CD14-positive monocyte (primary cell): ENCODE data around the gene XAB2. TPM values are rescaled to one million over a fixed set of nuclear protein-coding genes. Genes with fewer than 3 reads are reported as not detected.
A peak's percentile ranks its signal among the peaks of the same experiment; 100 is the strongest.

Source experiments
- DNase-seq, 3 donors: peaks; one replicate each; pipeline ENCODE4 v3.0.0-alpha.2; 2011 to 2022
- H2AFZ ChIP-seq: 2 replicates; pipeline ENCODE4 v1.6.0; 2012; ENCODE audit warnings: mild to moderate bottlenecking, low read depth, low read length, inconsistent platforms; ENCODE audit not compliant: insufficient read depth, poor library complexity, severe bottlenecking
- H3K27ac ChIP-seq, 2 donors: 1 replicate in 1 of 2; 2 replicates in 1 of 2; pipeline ENCODE4 v1.5.1; 2012 to 2013; ENCODE audit warnings: low read length in 2 of 2, control low read depth in 1 of 2, inconsistent platforms in 1 of 2, low read depth in 1 of 2, mild to moderate bottlenecking in 1 of 2
- H3K27me3 ChIP-seq, 2 donors: one replicate each; pipeline versions ENCODE4 v1.6.0 to v1.6.1; 2011 to 2013; ENCODE audit warnings: low read length in 2 of 2; ENCODE audit not compliant: control insufficient read depth in 2 of 2, insufficient read depth in 2 of 2
- H3K36me3 ChIP-seq, 2 donors: replicated peaks in 1 of 2; 1 replicate in 1 of 2; 2 replicates in 1 of 2; pipeline versions ENCODE4 v1.5.1 to v1.6.1; 2012 to 2013; ENCODE audit warnings: low read length in 2 of 2, control low read depth in 1 of 2, inconsistent platforms in 1 of 2, mild to moderate bottlenecking in 1 of 2; ENCODE audit not compliant: insufficient read depth in 2 of 2, control insufficient read depth in 1 of 2
- H3K4me1 ChIP-seq, 2 donors: 1 replicate in 1 of 2; 2 replicates in 1 of 2; pipeline versions ENCODE4 v1.5.1 to v1.6.1; 2012 to 2013; ENCODE audit warnings: low read length in 2 of 2, control low read depth in 1 of 2, inconsistent platforms in 1 of 2, mild to moderate bottlenecking in 1 of 2, moderate library complexity in 1 of 2; ENCODE audit not compliant: insufficient read depth in 2 of 2, control insufficient read depth in 1 of 2
- H3K4me2 ChIP-seq: replicated peaks from 2 replicates; pipeline ENCODE3; 2012; ENCODE audit warnings: low read length, moderate library complexity, mild to moderate bottlenecking; ENCODE audit not compliant: poor library complexity, severe bottlenecking; ENCODE audit errors: extremely low read depth
- H3K4me3 ChIP-seq, 3 experiments: fragments of 200-600 bp in 1 of 3; sonication (generic) in 1 of 3; replicated peaks in 1 of 3; 1 replicate in 2 of 3; 2 replicates in 1 of 3; pipeline ENCODE4 v1.5.1; 2011 to 2013; ENCODE audit warnings: low read length in 3 of 3, mild to moderate bottlenecking in 3 of 3, control low read depth in 2 of 3, low read depth in 2 of 3, inconsistent platforms in 1 of 3, moderate library complexity in 1 of 3
- H3K79me2 ChIP-seq: 2 replicates; pipeline ENCODE4 v1.6.0; 2012; ENCODE audit warnings: mild to moderate bottlenecking, control low read depth, inconsistent platforms, low read length, moderate library complexity; ENCODE audit not compliant: insufficient read depth
- H3K9ac ChIP-seq: 2 replicates; pipeline ENCODE4 v1.6.0; 2017; ENCODE audit warnings: low read length, mild to moderate bottlenecking; ENCODE audit not compliant: insufficient read depth, poor library complexity, severe bottlenecking
- H3K9me3 ChIP-seq, 2 donors: replicated peaks in 1 of 2; 1 replicate in 1 of 2; 2 replicates in 1 of 2; pipeline versions ENCODE4 v1.5.1 to v1.6.1; 2012 to 2013; ENCODE audit warnings: low read length in 2 of 2, control low read depth in 1 of 2; ENCODE audit not compliant: control insufficient read depth in 1 of 2, insufficient read depth in 1 of 2
- H4K20me1 ChIP-seq: 2 replicates; pipeline ENCODE4 v1.6.0; 2012; ENCODE audit warnings: mild to moderate bottlenecking, low read length, control low read depth, moderate library complexity; ENCODE audit not compliant: insufficient read depth
- H3K27ac Mint-ChIP-seq, 7 donors: one replicate each; pipeline ENCODE4 v1.8.0; 2020; ENCODE audit warnings: mild to moderate bottlenecking in 7 of 7, mixed read lengths in 7 of 7, moderate library complexity in 6 of 7, inconsistent platforms in 2 of 7
- H3K27me3 Mint-ChIP-seq, 3 donors: one replicate each; pipeline ENCODE4 v1.8.0; 2021 to 2022; ENCODE audit warnings: low read depth in 3 of 3, mild to moderate bottlenecking in 3 of 3, mixed read lengths in 3 of 3, moderate library complexity in 3 of 3, inconsistent platforms in 1 of 3
- H3K36me3 Mint-ChIP-seq, 2 donors: one replicate each; pipeline ENCODE4 v1.8.0; 2020; ENCODE audit warnings: mixed read lengths in 2 of 2, inconsistent platforms in 1 of 2, mild to moderate bottlenecking in 1 of 2
- H3K4me1 Mint-ChIP-seq: one replicate; pipeline ENCODE4 v1.8.0; 2020; ENCODE audit warnings: mild to moderate bottlenecking, mixed read lengths
- H3K4me3 Mint-ChIP-seq, 2 donors: one replicate each; pipeline ENCODE4 v1.8.0; 2020; ENCODE audit warnings: mild to moderate bottlenecking in 2 of 2, mixed read lengths in 2 of 2, moderate library complexity in 1 of 2
- H3K9me3 Mint-ChIP-seq, 7 donors: one replicate each; pipeline ENCODE4 v1.8.0; 2020 to 2022; ENCODE audit warnings: mixed read lengths in 7 of 7, mild to moderate bottlenecking in 6 of 7, moderate library complexity in 6 of 7, inconsistent platforms in 2 of 7
- CTCF ChIP-seq: fragments of 200-600 bp; IDR thresholded peaks from one replicate; pipeline ENCODE4 v1.8.0; 2022; ENCODE audit warnings: antibody characterized with exemption, mild to moderate bottlenecking
- WGBS: methylation state at CpG from one replicate; pipeline ENCODE4 v1.1.5; 2013; ENCODE audit warnings: missing lambda C conversion rate; ENCODE audit not compliant: insufficient coverage; 5-methylcytosine and 5-hydroxymethylcytosine counted together
- intact Hi-C, 2 donors: fragments of 100-400 bp; cut with micrococcal nuclease; formaldehyde crosslinking; loops; one replicate each; pipeline versions ENCODE4 v1.15.0 to v1.15.1; 2023
- polyA plus RNA-seq, 3 donors: library from polyadenylated mRNA; depleted of rRNA in 1 of 3; unstranded in 2 of 3; stranded (reverse) in 1 of 3; fragments of 300-500 nt in 2 of 3; fragments of >200 nt in 1 of 3; fragmentation: Illumina TruSeq in 2 of 3; gene quantifications; 1 replicate in 2 of 3; 2 replicates in 1 of 3; pipeline ENCODE4 v1.2.3, GENCODE V29; 2012 to 2021

The XAB2 gene
- polyA plus RNA-seq, 3 donors: 4.6 to 55.7 (median 8.8) TPM

GRCh38 chr19:7610491-7611240, 18.7 kb downstream of the XAB2 start:
- H3K9me3 ChIP-seq: peaks cover 0 to 2% of the 10 kb centered on the region in 2 donors
- 95% methylated on average over 12 of the region's 31 CpGs for WGBS
- Mint-ChIP-seq H3K4me3 (no peak overlapping the region), H3K4me1 (no peaks in the 10 kb centered on the region), H3K9me3 (peaks cover 0 to 3% (median 2%) of the 10 kb centered on the region in 7 donors), H3K27me3 (peaks cover 0 to 4% (median 0%) of the 10 kb centered on the region in 3 donors), H3K36me3 (no peaks in the 10 kb centered on the region), H3K27ac (peak overlapping the region in 1 of 7 donors; percentile 41)
- no peak overlapping the region for H3K4me3 ChIP-seq
- no peaks in the 10 kb centered on the region for H3K36me3 ChIP-seq
- H3K9ac ChIP-seq: no peak overlapping the region
- no peak for TF ChIP-seq CTCF
- no peaks in the 10 kb centered on the region for H4K20me1 ChIP-seq
- no peaks in the 10 kb centered on the region for H3K27me3 ChIP-seq
- H2AFZ ChIP-seq: no peak overlapping the region
- H3K27ac ChIP-seq: no peak overlapping the region
- no peaks in the 10 kb centered on the region for H3K79me2 ChIP-seq
- DNase-seq: no peak
- no peak overlapping the region for H3K4me2 ChIP-seq
- no peaks in the 10 kb centered on the region for H3K4me1 ChIP-seq
- intact Hi-C loops: no loop called here

GRCh38 chr19:7607874-7608560, 21.3 kb downstream of the XAB2 start:
- Histone ChIP-seq H3K4me2 (no peak overlapping the region), H3K9me3 (peaks cover 0 to 8% of the 10 kb centered on the region in 2 donors), H3K9ac (no peak overlapping the region), H3K4me3 (no peak overlapping the region), H2AFZ (no peak overlapping the region), H4K20me1 (no peaks in the 10 kb centered on the region), H3K27ac (no peak overlapping the region), H3K36me3 (no peaks in the 10 kb centered on the region), H3K79me2 (no peaks in the 10 kb centered on the region), H3K4me1 (no peaks in the 10 kb centered on the region), H3K27me3 (no peaks in the 10 kb centered on the region)
- Mint-ChIP-seq H3K27ac (no peak overlapping the region), H3K36me3 (no peaks in the 10 kb centered on the region), H3K27me3 (peaks cover 7 to 21% (median 16%) of the 10 kb centered on the region in 3 donors), H3K4me1 (no peaks in the 10 kb centered on the region), H3K4me3 (no peak overlapping the region), H3K9me3 (peaks cover 0 to 7% (median 6%) of the 10 kb centered on the region in 7 donors)
- no peak for TF ChIP-seq CTCF
- intact Hi-C loops: no loop called here
- 94% methylated on average over 15 of the region's 25 CpGs for WGBS
- peak in 1 of 3 donors; percentile 1 for DNase-seq
